Measurements from ENCODE around the gene LEFTY2. TPM values are rescaled to one million over a fixed set of nuclear protein-coding genes. Genes with fewer than 3 reads are reported as not detected.
A peak's percentile ranks its signal among the peaks of the same experiment; 100 is the strongest.

LEFTY2 gene
- total and polyA plus RNA-seq, 9 of the 15 experiments (the other 6 are each of a cell fraction or from before 2014, with no cell fraction given): 0.04 to 0.14 TPM; not detected in 7

- Histone ChIP-seq H3K27ac (ENCODE audit: extremely low read depth, low read depth, low read length) (no peak overlapping the region), H3K4me1 (replicated peaks in 1 of 2; ENCODE audit: control insufficient read depth in 2 of 2, insufficient read depth in 2 of 2, low read length in 2 of 2) (peaks cover 14 to 45% of the 10 kb centered on the region in 2 experiments), H3K79me2 (ENCODE audit: control insufficient read depth, insufficient read depth, low read length) (peaks cover 39% of the 10 kb centered on the region), H3K36me3 (ENCODE audit: control insufficient read depth, insufficient read depth, low read length) (peaks cover 63% of the 10 kb centered on the region), H4K20me1 (replicated peaks; ENCODE audit: control insufficient read depth, insufficient read depth, low read length) (no peaks in the 10 kb centered on the region), H3K27me3 (ENCODE audit: control insufficient read depth in 2 of 2, insufficient read depth in 2 of 2, low read length in 2 of 2) (no peaks in the 10 kb centered on the region), H3K9ac (ENCODE audit: insufficient read depth in 1 of 2, low read depth in 2 of 2, low read length in 2 of 2) (peak overlapping the region in 1 of 2 experiments; percentile 75; a peak in 1 of 4 replicates), H3K9me1 (ENCODE audit: control insufficient read depth, insufficient read depth, low read length) (no peaks in the 10 kb centered on the region), H3K9me3 (replicated peaks; ENCODE audit: control insufficient read depth, insufficient read depth, low read depth, low read length) (no peaks in the 10 kb centered on the region), H3K4me3 (no peak overlapping the region), H3K4me2 (ENCODE audit: insufficient read depth, low read length) (no peak overlapping the region), H2AFZ (ENCODE audit: low read depth, low read length) (no peak overlapping the region)
- DNase-seq (ENCODE audit: extremely low read depth in 1 of 4, low spot score in 3 of 4) (no peak), FAIRE-seq (no peak), ATAC-seq (no peak)
- in situ Hi-C loops (cut with MboI): no loop called here
- 96% methylated on average over 5 of the region's 5 CpGs for WGBS (ENCODE audit: insufficient coverage, low coverage, missing lambda C conversion rate)
- no TSS peak for BruUV-seq (replicated peaks)
- ChIA-PET CTCF (ENCODE audit: low intra/inter-chr PET ratio) (no interaction called here), POLR2A (interaction anchor here (1.0 kb wide), 1 partner anchor 77 kb away, joined by 3 read pairs; no protein-coding TSS in a partner anchor)
- intact Hi-C loops (cut with micrococcal nuclease): no loop called here
- TF ChIP-seq KAT2B (IDR thresholded peaks at IDR 0.05; ENCODE audit: low read depth, low read length) (no peak), CHD2 (IDR thresholded peaks at IDR 0.05; ENCODE audit: low read depth, low read length) (no peak), FOSL1 (tag; conservative IDR thresholded peaks at IDR 0.05) (no peak), ZNF764 (CRISPR knock-in tag; IDR thresholded peaks at IDR 0.05; ENCODE audit: low read depth) (no peak), KDM1A (IDR thresholded peaks at IDR 0.05) (no peak), NR4A1 (CRISPR knock-in tag; IDR thresholded peaks at IDR 0.05) (no peak), NR4A1 (tag; IDR thresholded peaks at IDR 0.05) (no peak), RBFOX2 (IDR thresholded peaks at IDR 0.05; ENCODE audit: low read depth, low read length) (peak; percentile 40), BHLHE40 (IDR thresholded peaks at IDR 0.05; ENCODE audit: low read length) (no peak), POLR2G (IDR thresholded peaks at IDR 0.05; ENCODE audit: low read depth, low read length) (0 out of 2 replicates have a peak, but pooled peaks have one; percentile 15), ILK (tag; IDR thresholded peaks at IDR 0.05; ENCODE audit: borderline replicate concordance, low read depth) (no peak)
Observed at GRCh38 chr1:225919906-225920305, 21.1 kb downstream of the LEFTY2 start.
